Neutrophil (primary cell): ENCODE measurements around the gene EDC4.

Experiments
- H3K27ac ChIP-seq: fragments of 200-600 bp; sonication (generic); 2 replicates; pipeline ENCODE4 v1.5.1; 2016; ENCODE audit warnings: mild to moderate bottlenecking, moderate library complexity
- H3K27me3 ChIP-seq: fragments of 200-600 bp; sonication (generic); 2 replicates; pipeline ENCODE4 v1.6.0; 2016; ENCODE audit warnings: mild to moderate bottlenecking
- H3K36me3 ChIP-seq: fragments of 200-600 bp; sonication (generic); 2 replicates; pipeline ENCODE4 v1.5.1; 2017
- H3K4me1 ChIP-seq, 2 experiments: fragments of 200-600 bp in 1 of 2; sonication (generic) in 1 of 2; 1 replicate in 1 of 2; 2 replicates in 1 of 2; pipeline versions ENCODE4 v1.5.1 to v1.6.1; 2013 to 2016; ENCODE audit warnings: low read depth in 1 of 2, low read length in 1 of 2, mild to moderate bottlenecking in 1 of 2, moderate library complexity in 1 of 2; ENCODE audit not compliant: control insufficient read depth in 1 of 2, insufficient read depth in 1 of 2
- H3K4me3 ChIP-seq, 2 experiments: fragments of 200-600 bp in 1 of 2; sonication (generic) in 1 of 2; 1 replicate in 1 of 2; 2 replicates in 1 of 2; pipeline ENCODE4 v1.5.1; 2013 to 2016; ENCODE audit warnings: low read depth in 1 of 2, low read length in 1 of 2, mild to moderate bottlenecking in 1 of 2, moderate library complexity in 1 of 2
- H3K9me3 ChIP-seq: fragments of 200-600 bp; sonication (generic); 2 replicates; pipeline ENCODE4 v1.5.1; 2016
- TF ChIP-seq, protein P1 (sequence below): fragments of 200-600 bp; sonication (generic); IDR thresholded peaks from 2 replicates; pipeline ENCODE4 v1.5.1; 2016; ENCODE audit warnings: antibody characterized with exemption

The EDC4 gene

DNA sequence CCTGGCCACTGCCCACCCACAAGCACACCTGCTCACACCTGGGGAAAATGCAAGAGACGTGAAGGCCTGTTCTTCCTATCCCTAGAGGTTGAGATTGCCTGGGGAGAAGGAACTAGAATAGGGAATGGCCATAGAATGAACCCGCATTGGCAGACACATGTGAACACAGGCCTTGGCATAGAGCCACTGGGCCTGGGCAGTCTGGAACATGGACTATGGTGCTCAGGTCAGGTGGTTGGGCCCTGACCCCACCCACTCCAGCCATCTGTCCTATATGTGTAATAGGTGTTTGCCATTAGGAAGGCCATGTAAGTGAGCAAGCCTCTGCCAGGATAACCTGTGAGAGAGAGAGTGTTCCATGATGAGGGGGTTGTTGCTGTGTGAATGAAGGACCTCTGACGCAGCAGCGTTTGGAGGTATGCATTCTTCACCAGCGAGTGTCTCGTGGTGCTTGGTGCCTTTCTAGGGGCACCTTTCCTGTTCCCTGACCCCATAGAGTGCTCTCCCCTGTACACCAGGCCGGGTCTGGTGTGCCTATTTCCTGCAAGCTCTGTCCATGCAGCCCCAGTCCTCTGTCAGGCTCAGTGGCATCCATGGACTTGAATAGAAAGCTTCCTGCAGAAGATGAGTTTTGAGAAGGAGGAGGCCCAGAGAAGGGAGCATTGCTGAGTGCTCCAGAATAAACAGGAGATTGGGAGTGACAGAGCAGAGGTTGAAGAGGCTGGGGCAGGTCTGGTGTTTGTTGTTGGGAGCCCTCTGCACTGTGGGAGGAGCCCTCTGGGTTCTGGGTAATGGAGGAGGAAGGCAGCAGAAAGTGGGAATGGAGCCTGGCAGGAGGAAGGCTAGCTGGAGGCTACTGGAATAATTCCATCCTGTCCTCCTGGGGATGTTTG, 43.2 kb downstream of the EDC4 start:
- Histone ChIP-seq H3K27me3 (no peaks in the 10 kb centered on the region), H3K4me1 (no peaks in the 10 kb centered on the region), H3K27ac (no peak overlapping the region), H3K36me3 (peaks cover 58% of the 10 kb centered on the region), H3K9me3 (no peaks in the 10 kb centered on the region), H3K4me3 (no peak overlapping the region)
- TF ChIP-seq, protein P1, sequence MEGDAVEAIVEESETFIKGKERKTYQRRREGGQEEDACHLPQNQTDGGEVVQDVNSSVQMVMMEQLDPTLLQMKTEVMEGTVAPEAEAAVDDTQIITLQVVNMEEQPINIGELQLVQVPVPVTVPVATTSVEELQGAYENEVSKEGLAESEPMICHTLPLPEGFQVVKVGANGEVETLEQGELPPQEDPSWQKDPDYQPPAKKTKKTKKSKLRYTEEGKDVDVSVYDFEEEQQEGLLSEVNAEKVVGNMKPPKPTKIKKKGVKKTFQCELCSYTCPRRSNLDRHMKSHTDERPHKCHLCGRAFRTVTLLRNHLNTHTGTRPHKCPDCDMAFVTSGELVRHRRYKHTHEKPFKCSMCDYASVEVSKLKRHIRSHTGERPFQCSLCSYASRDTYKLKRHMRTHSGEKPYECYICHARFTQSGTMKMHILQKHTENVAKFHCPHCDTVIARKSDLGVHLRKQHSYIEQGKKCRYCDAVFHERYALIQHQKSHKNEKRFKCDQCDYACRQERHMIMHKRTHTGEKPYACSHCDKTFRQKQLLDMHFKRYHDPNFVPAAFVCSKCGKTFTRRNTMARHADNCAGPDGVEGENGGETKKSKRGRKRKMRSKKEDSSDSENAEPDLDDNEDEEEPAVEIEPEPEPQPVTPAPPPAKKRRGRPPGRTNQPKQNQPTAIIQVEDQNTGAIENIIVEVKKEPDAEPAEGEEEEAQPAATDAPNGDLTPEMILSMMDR = no peak

DNA sequence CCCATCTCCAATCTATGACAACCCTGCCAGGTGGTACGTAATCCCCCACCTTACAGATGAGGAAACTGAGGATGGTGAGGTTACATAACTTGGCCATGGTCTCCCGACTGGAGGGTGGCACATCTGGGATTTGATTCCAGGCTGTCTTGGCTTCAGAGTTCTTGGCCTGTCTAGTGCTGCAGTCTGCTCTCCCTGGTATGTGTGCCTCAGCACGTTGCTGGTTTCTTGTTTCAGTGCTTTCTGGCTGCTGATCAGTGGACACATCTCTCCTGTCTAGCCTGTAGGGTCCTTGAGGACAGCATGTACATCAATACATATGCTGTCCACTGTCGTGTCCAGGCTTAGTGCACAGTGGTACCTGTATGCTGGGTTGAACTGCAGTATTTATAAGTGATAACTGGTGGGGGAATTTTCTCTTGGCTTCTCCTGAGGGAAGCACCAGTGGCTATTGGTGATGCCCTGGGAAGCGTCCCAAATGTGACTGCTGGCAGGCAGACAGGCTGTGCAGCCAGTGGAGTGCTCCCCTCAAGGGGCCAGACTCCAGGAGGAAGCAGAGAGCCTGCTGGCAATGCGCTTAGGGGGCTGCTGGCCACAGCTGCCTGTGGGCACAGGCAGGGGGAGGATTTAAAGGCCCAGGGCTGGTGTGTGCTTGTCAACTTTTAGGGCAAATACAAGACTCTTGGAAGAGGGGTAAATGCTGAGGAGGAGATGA, 44.4 kb downstream of the EDC4 start:
- Histone ChIP-seq H3K36me3 (peaks cover 46% of the 10 kb centered on the region), H3K27me3 (no peaks in the 10 kb centered on the region), H3K9me3 (no peaks in the 10 kb centered on the region), H3K27ac (no peak overlapping the region), H3K4me3 (no peak overlapping the region), H3K4me1 (no peaks in the 10 kb centered on the region)
- TF ChIP-seq, protein P1 = no peak

DNA sequence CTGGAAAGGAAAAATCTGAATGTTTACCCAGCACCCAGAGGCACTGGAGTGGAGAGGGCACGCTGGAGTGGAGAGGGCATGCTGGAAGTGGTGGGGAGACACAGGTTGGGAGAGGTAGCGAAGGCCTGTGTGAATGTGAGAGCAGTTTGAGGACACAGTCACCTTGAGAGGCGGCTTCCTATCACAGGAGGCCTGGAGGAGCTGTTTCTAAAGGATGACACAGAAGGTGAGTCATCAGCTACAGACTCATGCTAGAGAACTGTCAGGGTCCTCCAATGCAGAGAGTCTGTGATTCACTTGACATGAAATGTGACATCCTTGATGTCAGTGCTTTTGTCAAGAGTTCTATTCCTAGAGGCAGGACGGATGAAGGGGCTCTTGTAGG, 45.0 kb downstream of the EDC4 start:
- Histone ChIP-seq H3K4me1 (no peaks in the 10 kb centered on the region), H3K4me3 (no peak overlapping the region), H3K27ac (no peak overlapping the region), H3K9me3 (no peaks in the 10 kb centered on the region), H3K27me3 (no peaks in the 10 kb centered on the region), H3K36me3 (peaks cover 47% of the 10 kb centered on the region)
- TF ChIP-seq, protein P1 = no peak

DNA sequence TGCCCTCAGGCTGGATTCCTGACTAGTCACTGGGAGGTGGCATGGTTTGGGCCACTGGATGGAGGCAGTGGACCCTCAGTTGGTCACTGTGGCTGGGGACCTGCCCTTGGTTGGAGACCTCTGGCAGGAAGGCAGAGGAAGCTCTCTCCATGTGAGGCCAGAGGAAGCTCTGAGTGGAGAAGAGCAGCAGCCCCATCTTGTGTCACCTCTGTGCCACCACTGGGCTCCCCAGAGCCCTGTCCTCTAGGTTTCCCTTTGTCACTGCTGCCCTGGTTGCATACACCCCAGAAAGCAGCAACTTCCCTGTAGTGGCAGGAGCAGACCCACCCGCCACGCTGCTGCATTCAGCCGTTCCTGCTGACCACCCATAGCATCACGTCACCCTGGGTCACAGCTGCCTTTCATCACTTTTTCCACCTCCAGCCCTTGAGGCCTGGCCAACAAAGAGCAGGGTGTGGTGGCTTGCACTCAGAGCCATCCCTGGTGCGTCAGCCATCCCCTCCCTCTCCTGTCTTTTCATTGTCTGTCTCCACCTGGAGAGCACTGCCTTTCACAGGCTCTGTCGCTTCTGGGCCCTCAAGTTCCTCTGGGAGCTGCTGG, 46.9 kb downstream of the EDC4 start:
- Histone ChIP-seq H3K27ac (no peak overlapping the region), H3K9me3 (no peaks in the 10 kb centered on the region), H3K4me3 (no peak overlapping the region), H3K4me1 (no peaks in the 10 kb centered on the region), H3K36me3 (peaks cover 59% of the 10 kb centered on the region), H3K27me3 (no peaks in the 10 kb centered on the region)
- TF ChIP-seq, protein P1 = no peak

DNA sequence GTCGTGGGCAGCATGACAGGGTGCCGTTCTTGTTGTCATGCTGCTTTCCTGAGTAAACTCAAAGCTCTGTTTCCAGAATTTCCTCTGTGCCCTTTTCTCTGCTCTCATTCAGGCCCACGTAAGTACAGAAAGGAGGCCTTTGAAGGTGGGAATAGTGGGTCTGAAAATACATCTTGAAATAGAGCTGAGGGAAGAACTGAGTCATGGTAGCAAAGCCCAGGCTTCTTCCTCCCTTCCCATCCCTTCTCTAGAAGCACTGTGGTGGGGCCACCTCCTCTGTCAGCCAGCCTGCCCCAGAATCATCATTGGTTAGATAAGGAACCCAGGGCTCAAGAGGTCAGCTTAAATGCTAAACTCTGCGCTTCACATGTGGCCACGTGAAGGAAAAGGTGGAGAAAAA, 49.4 kb downstream of the EDC4 start:
- Histone ChIP-seq H3K9me3 (no peaks in the 10 kb centered on the region), H3K4me3 (no peak overlapping the region), H3K4me1 (no peaks in the 10 kb centered on the region), H3K27ac (no peak overlapping the region), H3K27me3 (no peaks in the 10 kb centered on the region), H3K36me3 (peaks cover 55% of the 10 kb centered on the region)
- TF ChIP-seq, protein P1 = no peak
